Right renal pelvis (tissue), 4 donors: ENCODE measurements around the gene STON1. TPM values are rescaled to one million over a fixed set of nuclear protein-coding genes. Genes with fewer than 3 reads are reported as not detected.
A peak's percentile ranks its signal among the peaks of the same experiment; 100 is the strongest.
"Not testable (repeated sequence)": the region's sequence is repeated elsewhere in the genome, so short reads cannot be mapped to it uniquely, and the experiment has no call there.

ENCODE experiments used
- DNase-seq, 4 donors: peaks; one replicate each; pipeline ENCODE4 v3.0.0-alpha.2; 2013; ENCODE audit warnings: low read depth in 4 of 4, low spot score in 3 of 4, missing footprints in 1 of 4
- polyA plus RNA-seq, 4 donors: library from polyadenylated mRNA; unstranded; fragments of 120-200 nt; gene quantifications; one replicate each; pipeline ENCODE4 v1.2.1, GENCODE V29; 2013; ENCODE audit not compliant: insufficient read length in 4 of 4

STON1 gene
- polyA plus RNA-seq, result 10 to 100 TPM; 38.4 to 41.7 (median 40.5) TPM

GRCh38 chr2:48530033-48530811, at the start of gene STON1:
Gene STON1, plus strand, starts transcription at chr2:48530154. Its CDS starts 50,480 bp downstream, at chr2:48580634.
- peak in 2 of 4 donors; percentile 35 to 42 for DNase-seq

- DNase-seq, result no peak
These were observed 49.4 kb upstream of the STON1 start for GRCh38 chr2:48480526-48480925.

GRCh38 chr2:48482313-48482712, 47.6 kb upstream of the STON1 start:
- peak in 3 of 4 donors; percentile 58 to 65 (median 61) for DNase-seq

GRCh38 chr2:48482769-48483168, 47.2 kb upstream of the STON1 start:
- no peak for DNase-seq

DNA sequence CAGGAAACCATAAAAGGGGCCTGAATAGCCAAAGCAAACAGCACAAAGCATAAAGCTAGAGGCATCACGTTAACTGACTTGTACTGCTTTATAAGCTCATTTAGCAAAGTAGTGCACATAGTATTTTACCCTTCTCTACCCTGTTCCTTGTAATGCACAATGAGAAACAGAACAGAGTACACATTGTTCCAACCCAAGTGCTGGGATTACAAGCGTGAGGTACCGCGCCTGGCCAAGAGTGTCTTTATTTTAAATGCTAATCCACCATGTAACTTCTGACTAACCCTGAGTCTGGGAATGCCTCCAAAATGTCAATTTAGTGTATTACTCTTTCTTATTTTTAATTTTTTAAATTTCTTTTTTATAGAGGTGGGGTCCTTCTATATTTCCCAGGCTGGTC, 46.4 kb upstream of the STON1 start:
- no peak for DNase-seq

- DNase-seq, result no peak
These were observed 46.0 kb upstream of the STON1 start for GRCh38 chr2:48483916-48484315.

GRCh38 chr2:48488545-48488944, 41.4 kb upstream of the STON1 start:
- no peak for DNase-seq

- DNase-seq, result no peak
These were observed 33.1 kb upstream of the STON1 start for GRCh38 chr2:48496849-48497248.

DNA sequence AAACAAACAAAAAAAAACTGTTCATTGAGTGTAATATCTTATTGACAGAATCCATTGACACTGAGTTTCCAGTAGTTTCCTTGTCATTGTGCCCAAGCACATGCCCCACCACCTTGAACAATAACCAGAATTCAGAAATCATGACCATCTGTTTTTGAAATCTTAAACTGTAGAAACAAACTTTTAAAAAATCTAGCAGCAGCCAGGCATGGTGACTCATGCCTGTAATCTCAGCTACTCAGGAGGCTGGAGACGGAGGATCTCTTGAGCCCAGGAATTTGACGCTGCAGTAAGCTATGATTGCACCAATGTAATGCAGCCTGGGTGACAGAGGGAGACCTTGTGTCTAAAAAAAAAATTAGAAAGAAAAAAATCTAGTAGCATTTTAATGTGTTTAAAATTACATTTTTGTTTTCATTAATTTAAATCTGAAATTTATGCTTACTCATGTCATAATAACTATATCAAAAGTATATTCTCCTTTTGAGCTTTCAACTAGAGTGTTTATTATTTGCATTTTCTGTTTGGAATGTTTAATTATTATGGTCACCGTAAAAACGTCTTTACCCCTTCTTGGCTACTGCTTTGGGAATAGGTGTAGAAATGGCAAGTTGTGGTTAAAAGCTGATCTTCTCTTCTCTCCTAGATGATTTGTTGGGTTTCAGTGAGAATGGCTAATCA, 25.2 kb upstream of the STON1 start:
- DNase-seq, result no peak

DNA sequence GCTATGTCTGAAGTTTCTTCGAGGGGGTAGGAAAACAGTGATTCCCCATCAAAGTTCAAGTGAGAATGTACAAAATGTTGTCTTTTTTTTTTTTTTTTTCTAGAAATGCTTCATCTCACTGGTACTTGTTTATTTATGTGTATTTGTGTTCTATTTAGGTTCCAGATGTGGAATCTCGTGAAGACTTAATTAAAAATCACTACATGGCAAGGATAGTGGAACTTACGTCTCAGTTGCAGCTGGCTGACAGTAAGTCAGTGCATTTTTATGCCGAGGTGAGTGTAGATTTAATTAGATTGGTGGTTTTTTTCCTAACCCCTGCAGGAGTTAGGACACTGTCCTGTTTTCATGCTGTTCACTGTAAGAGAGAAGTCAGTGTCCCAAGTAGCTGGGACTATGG, 22.8 kb upstream of the STON1 start:
- no peak for DNase-seq

DNA sequence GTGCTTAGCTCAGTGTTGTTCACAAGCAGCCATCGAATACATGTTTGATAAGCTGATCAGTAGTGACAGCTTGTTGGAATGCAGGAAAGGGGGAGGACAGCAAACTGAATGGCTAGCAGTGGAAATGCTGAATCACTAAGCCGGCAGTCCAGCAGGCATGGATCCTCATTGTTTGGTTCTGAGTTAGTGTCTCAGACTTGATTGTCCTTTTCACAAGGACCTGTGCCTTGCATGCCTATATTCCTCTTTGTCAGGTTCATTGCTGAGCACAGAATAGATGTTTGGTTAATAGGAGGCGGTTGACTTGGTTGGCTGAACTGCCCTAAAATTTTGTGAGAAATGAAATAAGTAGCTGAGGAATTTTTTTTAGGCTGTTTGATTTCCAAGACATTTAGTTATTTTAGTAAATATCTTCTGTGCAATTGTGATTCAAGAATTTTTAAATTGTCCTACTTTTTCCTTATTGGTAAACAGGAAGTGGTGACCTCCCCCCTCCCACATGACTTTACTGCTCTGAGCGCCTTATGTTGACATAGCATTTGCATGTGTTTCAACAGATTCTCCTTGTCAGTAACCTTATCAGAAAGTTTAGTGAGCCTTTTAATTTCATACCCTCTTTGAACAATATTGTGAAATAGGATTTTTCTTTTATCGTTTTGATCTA, 21.4 kb upstream of the STON1 start:
- DNase-seq, result no peak

- DNase-seq, result no peak
These were observed 19.6 kb upstream of the STON1 start for GRCh38 chr2:48510329-48510728.

GRCh38 chr2:48511849-48512470, 18.0 kb upstream of the STON1 start:
- DNase-seq, result no peak

GRCh38 chr2:48512571-48512970, 17.4 kb upstream of the STON1 start:
- no peak for DNase-seq

DNA sequence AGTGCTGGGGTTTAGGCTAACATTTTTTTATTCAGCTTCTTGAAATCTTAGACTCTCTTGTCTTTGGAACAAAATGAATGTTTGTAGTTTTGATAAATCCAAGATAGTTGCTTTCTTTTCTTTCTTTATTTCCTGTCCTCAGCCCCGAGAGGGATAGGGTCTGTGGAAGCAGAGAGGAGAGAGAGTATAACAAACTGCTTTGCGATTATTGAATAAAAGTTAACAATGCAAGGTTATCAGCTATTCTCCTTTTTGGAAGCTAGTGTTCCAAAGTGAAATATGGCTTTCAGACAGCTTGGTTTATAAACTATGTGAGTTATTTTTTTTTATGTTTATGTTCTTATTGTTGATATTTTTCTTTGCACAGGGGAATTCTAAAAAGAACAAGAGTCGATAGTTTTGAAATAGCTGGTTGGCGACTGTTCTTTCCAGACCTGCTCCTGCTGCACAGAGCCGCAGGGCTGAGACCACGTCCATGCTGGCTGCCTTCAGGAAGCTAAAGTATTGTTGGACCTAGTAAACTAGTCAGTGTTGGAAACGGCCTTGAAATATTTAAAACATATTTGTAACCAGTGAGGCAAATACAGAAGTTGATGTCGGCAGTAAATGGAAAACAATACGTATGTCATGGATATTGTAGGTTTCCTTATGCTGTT, 15.5 kb upstream of the STON1 start:
- DNase-seq, result no peak

DNA sequence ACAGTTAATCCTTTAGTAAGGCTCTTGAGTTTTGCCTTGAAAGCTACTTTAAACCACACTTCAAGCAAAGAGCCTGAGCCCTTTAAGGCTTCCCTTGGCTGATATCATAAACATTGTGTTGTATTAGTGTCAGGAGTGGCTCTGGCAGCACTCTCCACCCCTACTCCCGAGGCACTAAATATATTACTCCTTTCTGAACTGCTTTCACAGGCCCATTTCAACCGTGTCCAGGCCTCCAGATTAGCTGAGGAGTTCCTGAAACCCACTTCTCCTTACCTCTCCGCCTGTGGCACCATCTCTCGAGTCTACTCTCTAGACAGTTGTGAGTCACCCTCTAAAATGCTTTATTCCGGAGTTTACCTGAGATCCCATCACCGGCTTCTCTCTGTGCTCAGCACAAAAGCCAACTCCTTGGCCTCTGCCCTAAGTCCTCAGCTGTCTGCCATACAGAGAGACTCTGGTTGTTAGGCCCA, 14.4 kb upstream of the STON1 start:
- DNase-seq, result no peak

DNA sequence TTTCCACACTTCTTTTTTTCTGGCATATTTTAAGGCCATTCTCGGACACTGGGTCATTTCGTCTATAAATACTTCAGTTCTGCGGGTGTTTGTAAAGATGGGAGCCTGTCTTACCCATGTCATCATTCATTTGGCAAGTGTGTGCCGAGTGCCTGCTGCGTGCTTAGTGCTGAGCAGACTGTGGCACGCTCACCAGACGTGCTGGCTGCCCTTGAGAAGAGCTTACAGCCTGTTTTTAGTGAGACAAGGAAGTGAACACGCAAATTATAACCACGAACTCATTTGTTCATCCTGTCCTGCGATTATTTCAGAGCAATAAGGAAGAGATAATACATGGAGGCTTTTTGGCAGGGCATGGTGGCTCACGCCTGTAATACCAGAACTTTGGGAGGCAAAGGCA, 10.4 kb upstream of the STON1 start:
- no peak for DNase-seq

DNA sequence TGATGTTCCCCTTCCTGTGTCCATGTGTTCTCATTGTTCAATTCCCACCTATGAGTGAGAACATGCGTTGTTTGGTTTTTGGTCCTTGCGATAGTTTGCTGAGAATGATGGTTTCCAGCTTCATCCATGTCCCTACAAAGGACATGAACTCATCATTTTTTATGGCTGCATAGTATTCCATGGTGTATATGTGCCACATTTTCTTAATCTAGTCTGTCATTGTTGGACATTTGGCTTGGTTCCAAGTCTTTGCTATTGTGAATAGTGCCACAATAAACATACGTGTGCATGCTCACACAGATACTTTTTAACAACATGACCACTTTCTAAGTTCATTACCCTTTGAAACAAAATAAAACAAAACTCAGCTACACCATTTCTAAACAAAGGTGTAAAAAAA, 5.2 kb upstream of the STON1 start:
- DNase-seq, result not testable (repeated sequence)

DNA sequence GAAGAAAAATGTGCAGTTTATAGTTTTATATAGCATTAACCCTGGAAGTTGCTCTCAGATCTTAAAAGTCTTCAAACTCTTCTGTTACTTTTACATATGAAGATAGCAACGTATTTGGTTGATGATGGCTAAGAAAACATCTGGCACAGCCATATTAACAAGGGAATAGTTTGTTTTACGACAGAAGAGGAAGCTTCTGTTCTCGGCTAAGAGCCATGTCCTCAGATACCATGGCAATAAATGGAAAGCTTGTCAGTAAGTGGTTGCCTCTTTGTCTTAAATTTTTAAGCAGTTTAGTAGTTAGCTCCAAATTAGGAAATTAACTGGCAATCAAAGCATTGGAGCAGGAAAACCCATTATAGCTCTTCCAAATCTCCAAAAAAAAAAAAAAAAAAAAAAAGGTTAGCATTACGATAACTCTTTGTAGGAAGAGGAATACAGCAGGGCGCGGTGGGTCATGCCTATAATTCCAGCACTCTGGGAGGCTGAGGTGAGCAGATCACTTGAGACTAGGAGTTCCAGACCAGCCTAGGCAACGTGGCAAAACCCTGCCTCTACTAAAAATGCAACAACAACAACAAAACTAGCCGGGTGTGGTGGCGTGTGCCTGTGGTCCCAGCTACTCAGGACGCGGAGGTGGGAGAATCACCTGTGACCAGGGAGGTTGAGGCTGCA, 4.5 kb upstream of the STON1 start:
- no peak for DNase-seq
